HPDE6-E6E7 (cell line): ENCODE results near the gene TDRD15.
"Not testable (repeated sequence)": the region's sequence is repeated elsewhere in the genome, so short reads cannot be mapped to it uniquely, and the experiment has no call there.

Source experiments
- DNase-seq: peaks from one replicate; pipeline ENCODE4 v3.0.0; 2011; ENCODE audit warnings: missing footprints; ENCODE audit errors: extremely low spot score

TDRD15 gene

GRCh38 chr2:21146638-21147037 is 22.9 kb downstream of the TDRD15 start:
- no peak for DNase-seq

DNA sequence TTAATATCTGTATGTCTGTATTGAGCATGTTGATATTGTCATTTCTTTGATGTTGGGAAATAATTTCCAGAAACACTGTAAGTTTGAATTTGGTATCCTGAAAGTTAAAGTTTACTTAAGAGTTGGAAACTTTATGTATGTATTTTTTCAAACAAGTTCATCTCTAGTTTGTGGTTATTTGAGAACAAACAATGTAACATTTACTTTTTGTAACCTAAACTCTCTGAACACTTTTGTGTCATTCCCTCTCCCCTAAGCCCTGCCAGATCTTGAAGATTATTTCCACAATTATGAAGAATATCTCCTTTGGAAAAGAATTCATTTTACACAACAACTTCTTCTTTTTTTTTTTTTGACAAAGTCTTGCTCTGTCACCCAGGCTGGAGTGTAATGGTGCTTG is 24.9 kb downstream of the TDRD15 start:
- DNase-seq: no peak

DNA sequence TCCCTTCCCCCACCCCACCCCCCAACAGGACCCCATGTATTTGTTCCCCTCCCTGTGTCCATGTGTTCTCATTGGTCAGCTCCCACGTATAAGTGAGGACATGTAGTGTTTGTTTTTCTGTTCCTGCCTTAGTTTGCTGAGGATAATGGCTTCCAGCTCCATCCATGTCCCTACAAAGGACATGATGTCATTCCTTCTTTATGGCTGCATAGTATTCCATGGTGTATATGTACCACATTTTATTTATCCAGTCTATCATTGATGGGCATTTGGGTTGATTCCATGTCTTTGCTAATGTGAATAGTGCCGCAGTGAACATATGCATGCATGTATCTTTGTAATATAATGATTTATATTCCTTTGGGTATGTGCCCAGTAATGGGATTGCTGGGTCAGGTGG is 27.5 kb downstream of the TDRD15 start:
- not testable (repeated sequence) for DNase-seq

DNA sequence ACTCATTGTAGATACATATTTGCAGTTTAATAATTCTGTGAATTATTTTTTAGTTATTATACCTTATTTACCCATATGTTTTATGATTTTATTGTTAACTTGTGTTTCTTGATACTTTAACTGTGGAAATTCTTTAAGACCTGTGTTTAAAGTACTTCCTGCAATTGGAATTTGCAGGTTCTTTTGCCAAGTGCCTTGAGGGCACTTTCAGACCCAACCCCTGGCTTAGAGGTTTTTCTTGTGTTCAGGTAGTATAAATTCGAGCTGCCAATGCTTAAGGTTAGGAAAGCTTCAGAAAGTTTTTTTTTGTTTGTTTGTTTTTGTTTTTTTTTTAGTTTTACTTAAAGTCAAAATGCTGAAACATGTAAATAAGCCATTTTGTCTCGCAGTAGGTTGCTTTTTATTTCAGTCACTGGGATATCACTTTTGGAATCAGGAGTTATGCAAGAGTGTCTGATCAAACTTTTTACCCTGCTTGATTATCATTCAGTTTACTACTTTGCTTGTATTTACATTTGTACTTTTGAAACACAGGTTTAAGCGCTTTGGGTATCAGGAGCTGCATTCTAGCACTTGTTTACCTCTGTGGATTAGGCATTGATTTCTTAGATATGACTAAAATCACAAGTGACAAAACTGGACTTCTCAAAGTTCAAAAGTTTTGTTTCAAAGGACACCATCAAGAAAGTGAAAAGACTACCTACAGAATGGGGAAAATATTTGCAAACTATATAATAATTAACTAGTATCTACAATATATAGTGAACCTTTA is 31.8 kb downstream of the TDRD15 start:
- no peak for DNase-seq

- DNase-seq: no peak
Measured at GRCh38 chr2:21161122-21161521, 37.4 kb downstream of the TDRD15 start.

GRCh38 chr2:21161832-21162614 is 38.3 kb downstream of the TDRD15 start:
- no peak for DNase-seq

- no peak for DNase-seq
Measured at GRCh38 chr2:21162615-21162878, 38.8 kb downstream of the TDRD15 start.

GRCh38 chr2:21163213-21163612 is 39.4 kb downstream of the TDRD15 start:
- DNase-seq: no peak

DNA sequence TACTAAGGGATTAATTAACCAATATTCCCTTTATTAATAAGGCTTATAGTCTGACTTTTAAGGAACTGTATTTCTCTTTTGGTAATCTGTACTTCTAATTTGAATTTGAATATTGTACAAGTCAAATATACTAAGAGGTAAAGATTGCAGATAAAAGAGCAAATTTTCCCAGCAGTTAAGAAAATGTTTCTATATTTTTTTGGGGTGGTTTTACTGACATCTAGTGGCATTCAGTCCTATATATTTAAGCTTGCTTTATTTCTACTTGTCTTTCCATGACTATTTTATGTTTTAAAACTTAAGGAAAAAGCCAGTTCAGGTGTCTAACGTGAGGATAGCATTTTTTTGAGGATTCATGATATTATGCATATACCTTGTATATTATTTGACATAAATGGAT is 41.6 kb downstream of the TDRD15 start:
- DNase-seq: no peak

DNA sequence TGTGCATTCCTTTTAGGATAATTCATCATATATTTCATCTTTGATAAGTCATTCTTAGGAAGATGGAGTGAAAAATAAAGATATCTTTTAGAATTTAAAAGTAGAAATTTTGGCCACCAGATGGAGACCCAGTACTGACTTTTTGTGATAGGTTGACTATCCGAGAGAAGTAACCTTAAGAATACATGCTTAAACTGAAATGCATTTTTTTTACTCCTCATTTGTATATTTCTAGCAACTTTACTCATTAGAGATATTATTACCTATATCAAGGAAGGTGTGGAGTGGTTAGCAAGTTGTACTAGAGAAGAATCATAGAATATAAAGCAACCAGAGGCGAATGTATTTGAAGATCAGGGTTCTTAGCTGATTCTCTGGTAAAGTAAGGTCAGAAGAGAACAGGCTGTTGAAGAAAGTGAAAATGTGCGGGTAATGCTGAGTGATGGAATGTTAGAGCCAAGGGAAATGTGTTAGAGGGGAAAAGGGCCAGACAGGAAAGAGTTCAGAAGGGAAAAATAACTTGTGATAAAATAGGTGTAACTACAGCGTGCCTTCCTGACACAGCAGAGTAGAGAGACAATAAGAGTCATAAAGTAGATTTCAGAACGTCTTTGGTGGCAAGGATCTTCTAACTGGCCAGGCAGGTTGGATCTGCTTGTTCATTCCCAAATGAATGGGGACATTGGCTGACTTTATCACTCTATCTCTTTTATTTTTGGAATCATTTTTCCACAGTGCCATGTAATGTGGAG is 52.3 kb downstream of the TDRD15 start:
- DNase-seq: no peak

- no peak for DNase-seq
Measured at GRCh38 chr2:21181957-21182356, 58.2 kb downstream of the TDRD15 start.

GRCh38 chr2:21183306-21183705 is 59.5 kb downstream of the TDRD15 start:
- DNase-seq: no peak

DNA sequence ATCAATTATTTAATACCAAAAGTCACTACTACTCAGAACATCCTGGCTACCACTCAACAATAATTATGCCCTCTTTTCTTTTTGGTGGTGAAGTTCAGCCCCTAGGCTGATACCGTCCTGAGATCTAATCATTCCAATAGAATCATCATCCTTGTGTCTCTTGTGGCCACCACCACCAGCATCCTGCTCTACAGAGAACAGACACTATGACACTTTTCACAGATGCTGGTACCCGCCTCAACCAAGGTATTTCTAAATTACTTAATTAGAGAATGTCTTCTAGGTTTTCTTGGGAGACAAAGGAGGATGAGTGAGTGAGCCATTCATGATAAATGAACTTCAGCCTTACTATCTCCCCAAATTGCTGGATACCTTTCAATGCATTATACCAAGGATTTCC is 60.0 kb downstream of the TDRD15 start:
- no peak for DNase-seq

DNA sequence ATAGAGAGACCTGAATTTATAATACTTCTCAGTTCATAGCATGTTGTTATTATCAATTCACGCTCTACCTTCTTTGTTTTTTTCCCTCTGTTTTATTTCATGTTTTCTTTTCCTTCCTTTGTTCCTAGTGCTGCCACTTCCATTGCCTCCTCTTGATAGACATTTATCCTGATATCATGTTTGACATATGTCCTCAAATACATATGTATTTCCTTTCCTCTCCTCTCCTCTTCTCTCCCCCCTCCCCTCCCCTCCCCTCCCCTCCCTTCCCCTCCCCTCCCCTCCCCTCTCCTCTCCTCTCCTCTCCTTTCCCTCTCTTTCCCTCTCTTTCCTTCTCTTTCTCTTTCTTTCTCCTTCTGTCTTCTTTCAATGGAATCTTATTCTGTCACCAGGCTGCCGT is 67.8 kb downstream of the TDRD15 start:
- no peak for DNase-seq
